Measurements from ENCODE around the gene GEMIN7. TPM values are rescaled to one million over a fixed set of nuclear protein-coding genes. Genes with fewer than 3 reads are reported as not detected.

GEMIN7 gene
- polyA plus RNA-seq, 1 donor (not counting 4 experiments of a cell fraction or from before 2014, with no cell fraction given), result 23.7 TPM

DNA sequence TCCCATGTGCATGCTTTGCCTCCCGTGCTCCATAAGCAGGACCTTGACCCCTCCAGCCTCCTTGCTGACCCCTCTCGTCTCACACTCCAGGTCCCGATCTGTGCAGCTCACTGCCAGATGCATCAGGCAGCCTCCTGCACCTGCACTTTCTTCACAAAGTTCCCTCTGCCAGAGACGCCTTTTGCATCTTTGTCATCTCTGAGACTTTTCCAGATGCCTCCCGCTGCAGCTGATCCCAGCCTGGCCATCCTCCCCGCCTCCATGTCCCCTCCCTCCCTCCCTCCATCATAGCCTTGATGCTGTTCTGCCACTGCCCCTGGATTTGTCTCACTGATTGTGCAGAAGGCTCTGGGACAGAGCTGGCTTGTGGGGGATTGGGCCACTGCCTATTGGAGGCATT is 43.8 kb downstream of the GEMIN7 start:
- Histone ChIP-seq H3K4me3 (ENCODE audit: control insufficient read depth in 2 of 3, extremely low read depth in 1 of 3, insufficient read depth in 2 of 3, low read depth in 1 of 3, low read length in 3 of 3) (no peak overlapping the region), H3K9ac (ENCODE audit: control insufficient read depth, extremely low read depth, insufficient read depth, low read length) (no peak overlapping the region), H3K9me3 (ENCODE audit: control insufficient read depth, low read depth, low read length) (no peaks in the 10 kb centered on the region), H2AFZ (ENCODE audit: control insufficient read depth, low read length) (no peak overlapping the region), H3K4me2 (ENCODE audit: control insufficient read depth, extremely low read depth, insufficient read depth, low read depth, low read length) (no peak overlapping the region), H3K27ac (ENCODE audit: control insufficient read depth, insufficient read depth, low read length) (no peak overlapping the region), H3K9me1 (ENCODE audit: control insufficient read depth, extremely low read depth, insufficient read depth, low read length) (peaks cover 4% of the 10 kb centered on the region), H3K36me3 (ENCODE audit: control insufficient read depth in 2 of 2, extremely low read depth in 1 of 2, insufficient read depth in 2 of 2, low read length in 2 of 2) (peaks cover 0 to 2% of the 10 kb centered on the region in 2 experiments), H3K79me2 (ENCODE audit: control insufficient read depth, insufficient read depth, low read length) (peaks cover 51% of the 10 kb centered on the region), H3K27me3 (ENCODE audit: control insufficient read depth, extremely low read depth, insufficient read depth, low read length) (no peaks in the 10 kb centered on the region), H3K4me1 (ENCODE audit: control insufficient read depth, extremely low read depth, insufficient read depth, low read length) (peaks cover 18% of the 10 kb centered on the region), H4K20me1 (ENCODE audit: control insufficient read depth, extremely low read depth, insufficient read depth, low read length) (peaks cover 21% of the 10 kb centered on the region)
- dilution Hi-C loops (cut with MboI; ENCODE audit: extremely low pct_ligation_motif_present, low sequenced_read_pairs), result no loop called here
- TF ChIP-seq, protein P1, sequence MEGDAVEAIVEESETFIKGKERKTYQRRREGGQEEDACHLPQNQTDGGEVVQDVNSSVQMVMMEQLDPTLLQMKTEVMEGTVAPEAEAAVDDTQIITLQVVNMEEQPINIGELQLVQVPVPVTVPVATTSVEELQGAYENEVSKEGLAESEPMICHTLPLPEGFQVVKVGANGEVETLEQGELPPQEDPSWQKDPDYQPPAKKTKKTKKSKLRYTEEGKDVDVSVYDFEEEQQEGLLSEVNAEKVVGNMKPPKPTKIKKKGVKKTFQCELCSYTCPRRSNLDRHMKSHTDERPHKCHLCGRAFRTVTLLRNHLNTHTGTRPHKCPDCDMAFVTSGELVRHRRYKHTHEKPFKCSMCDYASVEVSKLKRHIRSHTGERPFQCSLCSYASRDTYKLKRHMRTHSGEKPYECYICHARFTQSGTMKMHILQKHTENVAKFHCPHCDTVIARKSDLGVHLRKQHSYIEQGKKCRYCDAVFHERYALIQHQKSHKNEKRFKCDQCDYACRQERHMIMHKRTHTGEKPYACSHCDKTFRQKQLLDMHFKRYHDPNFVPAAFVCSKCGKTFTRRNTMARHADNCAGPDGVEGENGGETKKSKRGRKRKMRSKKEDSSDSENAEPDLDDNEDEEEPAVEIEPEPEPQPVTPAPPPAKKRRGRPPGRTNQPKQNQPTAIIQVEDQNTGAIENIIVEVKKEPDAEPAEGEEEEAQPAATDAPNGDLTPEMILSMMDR (optimal IDR thresholded peaks at IDR 0.05 in 1 of 3, IDR thresholded peaks at IDR 0.05 in 1 of 3, conservative IDR thresholded peaks at IDR 0.05 in 1 of 3; ENCODE audit: extremely low read depth in 1 of 3, insufficient read depth in 2 of 3, low read length in 3 of 3), result no peak
- no peak for TF ChIP-seq EZH2 (IDR thresholded peaks at IDR 0.05; ENCODE audit: low read length)
- DNase-seq (ENCODE audit: low read depth, low spot score), result no peak
- FAIRE-seq, result no peak

DNA sequence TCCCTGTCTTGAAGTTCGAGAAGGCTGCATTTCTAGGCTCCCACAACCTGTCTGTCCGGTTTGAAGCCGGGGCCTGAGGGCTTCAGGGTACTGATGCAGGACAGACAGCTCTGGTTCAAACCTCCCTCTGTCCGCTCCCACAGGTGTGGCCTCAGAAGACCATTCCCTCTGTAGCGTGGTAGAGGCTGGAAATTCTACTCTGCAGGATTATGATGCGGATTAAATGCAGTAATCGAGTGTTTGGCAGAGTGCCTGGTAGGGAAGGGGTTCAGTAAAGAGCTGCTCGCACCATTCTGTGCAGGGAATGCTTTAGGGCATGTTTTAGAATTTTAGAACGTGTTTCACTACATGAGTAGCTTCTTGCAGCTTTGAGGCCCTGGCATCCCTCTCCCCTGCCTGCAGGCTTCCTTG is 44.4 kb downstream of the GEMIN7 start:
- peaks cover 2% of the 10 kb centered on the region in 2 experiments for H3K36me3 ChIP-seq (ENCODE audit: control insufficient read depth in 2 of 2, extremely low read depth in 1 of 2, insufficient read depth in 2 of 2, low read length in 2 of 2)
- peaks cover 21% of the 10 kb centered on the region for H4K20me1 ChIP-seq (ENCODE audit: control insufficient read depth, extremely low read depth, insufficient read depth, low read length)
- H3K4me2 ChIP-seq (ENCODE audit: control insufficient read depth, extremely low read depth, insufficient read depth, low read depth, low read length), result no peak overlapping the region
- H3K27ac ChIP-seq (ENCODE audit: control insufficient read depth, insufficient read depth, low read length), result no peak overlapping the region
- H3K4me1 ChIP-seq (ENCODE audit: control insufficient read depth, extremely low read depth, insufficient read depth, low read length), result peaks cover 18% of the 10 kb centered on the region
- DNase-seq (ENCODE audit: low read depth, low spot score) (no peak), FAIRE-seq (peak; percentile 67)
- TF ChIP-seq EZH2 (IDR thresholded peaks at IDR 0.05; ENCODE audit: low read length), result no peak
- TF ChIP-seq, protein P1 (optimal IDR thresholded peaks at IDR 0.05 in 1 of 3, IDR thresholded peaks at IDR 0.05 in 1 of 3, conservative IDR thresholded peaks at IDR 0.05 in 1 of 3; ENCODE audit: extremely low read depth in 1 of 3, insufficient read depth in 2 of 3, low read length in 3 of 3), result no peak
- no peaks in the 10 kb centered on the region for H3K27me3 ChIP-seq (ENCODE audit: control insufficient read depth, extremely low read depth, insufficient read depth, low read length)
- no peak overlapping the region for H2AFZ ChIP-seq (ENCODE audit: control insufficient read depth, low read length)
- H3K4me3 ChIP-seq (ENCODE audit: control insufficient read depth in 2 of 3, extremely low read depth in 1 of 3, insufficient read depth in 2 of 3, low read depth in 1 of 3, low read length in 3 of 3), result no peak overlapping the region
- peaks cover 4% of the 10 kb centered on the region for H3K9me1 ChIP-seq (ENCODE audit: control insufficient read depth, extremely low read depth, insufficient read depth, low read length)
- H3K9me3 ChIP-seq (ENCODE audit: control insufficient read depth, low read depth, low read length), result no peaks in the 10 kb centered on the region
- H3K79me2 ChIP-seq (ENCODE audit: control insufficient read depth, insufficient read depth, low read length), result peaks cover 51% of the 10 kb centered on the region
- dilution Hi-C loops (cut with MboI; ENCODE audit: extremely low pct_ligation_motif_present, low sequenced_read_pairs), result no loop called here
- no peak overlapping the region for H3K9ac ChIP-seq (ENCODE audit: control insufficient read depth, extremely low read depth, insufficient read depth, low read length)
